ELR (cell line): ENCODE measurements around the gene NABP2.

Experiments
- DNase-seq: peaks from one replicate; pipeline ENCODE4 v3.0.0-alpha.2; 2015; ENCODE audit warnings: low read depth

The NABP2 gene

GRCh38 chr12:56224102-56224701, at the start of gene NABP2:
NABP2 (plus strand) TSS chr12:56224342; CDS start chr12:56224857, 515 bp downstream.
- peak; percentile 99 for DNase-seq

DNA sequence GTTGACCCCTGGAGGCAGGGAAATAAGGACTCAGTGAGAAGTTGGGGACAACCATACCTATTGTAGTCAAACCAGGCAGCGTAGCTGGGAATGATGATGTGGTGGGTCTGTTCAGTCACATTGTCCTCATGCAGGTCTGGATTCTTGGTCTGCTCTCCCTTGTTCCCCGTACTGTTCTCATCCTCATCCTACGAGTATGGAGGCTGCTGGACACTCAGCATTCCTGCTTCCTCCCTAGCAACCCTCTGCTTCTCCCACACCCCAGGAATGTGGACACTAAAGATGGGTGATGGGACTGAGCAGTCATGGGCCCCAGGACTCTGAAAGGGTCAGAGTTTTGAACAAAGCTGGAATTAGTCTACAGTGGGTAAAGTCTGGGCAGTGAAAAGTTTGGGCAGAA, 45.8 kb upstream of the NABP2 start:
- DNase-seq = no peak

- no peak for DNase-seq
Observed at GRCh38 chr12:56186957-56187356, 37.2 kb upstream of the NABP2 start.

GRCh38 chr12:56188131-56188777, 35.9 kb upstream of the NABP2 start:
- DNase-seq = peak; percentile 37

DNA sequence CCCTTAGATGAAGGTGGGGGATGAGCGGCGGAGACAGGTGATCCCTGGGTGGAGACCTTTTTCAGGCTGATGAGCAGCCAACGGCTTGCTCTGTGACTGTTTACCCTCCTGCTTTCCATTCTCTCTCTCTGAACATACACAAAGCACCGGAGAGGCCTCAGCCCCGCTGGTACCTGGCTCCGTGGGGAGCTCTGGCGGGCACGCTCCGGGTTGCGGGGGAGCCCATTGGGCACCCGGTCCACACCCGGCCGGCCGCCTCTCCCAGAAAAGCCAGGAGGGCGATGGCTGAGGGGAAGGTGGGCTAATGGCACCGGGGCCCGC, 35.4 kb upstream of the NABP2 start:
- peak; percentile 29 for DNase-seq

- peak; percentile 92 for DNase-seq
Observed at GRCh38 chr12:56189099-56189917, 34.8 kb upstream of the NABP2 start, which contains the start of gene SMARCC2. SMARCC2 (minus strand) TSS chr12:56189483; CDS start chr12:56189461, 22 bp downstream.

DNA sequence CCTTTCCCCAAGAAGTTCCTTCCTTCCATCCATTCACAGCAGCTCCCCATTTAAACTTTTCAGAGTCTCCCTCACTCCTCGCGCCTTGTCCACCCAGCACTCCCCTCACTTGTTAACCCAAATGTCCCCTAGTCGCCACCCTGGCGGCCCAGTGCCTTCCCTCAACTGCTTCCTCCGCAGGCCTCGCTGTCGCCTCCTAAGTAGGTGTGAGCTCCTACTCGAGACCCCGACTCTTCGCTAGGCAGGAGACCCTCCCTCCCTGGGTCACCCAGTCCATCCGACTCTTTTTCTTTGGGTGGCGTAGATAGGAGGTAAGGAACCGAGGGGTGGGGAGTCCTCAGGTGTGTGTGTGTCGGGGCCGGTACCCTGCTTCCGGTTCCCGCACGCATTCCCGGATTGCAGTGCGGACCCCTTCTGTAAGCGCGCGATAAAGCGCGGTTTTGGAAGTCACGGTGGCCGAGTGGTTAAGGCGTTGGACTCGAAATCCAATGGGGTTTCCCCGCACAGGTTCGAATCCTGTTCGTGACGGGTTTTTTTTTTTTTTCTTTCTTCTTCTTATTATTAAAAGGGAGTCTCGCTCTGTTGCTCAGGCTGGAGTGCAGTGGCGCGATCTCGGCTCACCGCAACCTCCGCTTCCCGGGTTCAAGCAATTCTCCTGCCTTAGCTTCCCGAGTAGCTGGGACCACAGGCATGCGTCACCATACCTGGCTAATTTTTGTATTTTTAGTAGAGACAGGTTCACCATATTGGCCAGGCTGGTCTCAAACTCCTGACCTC, 34.0 kb upstream of the NABP2 start:
- peak; percentile 87 for DNase-seq

DNA sequence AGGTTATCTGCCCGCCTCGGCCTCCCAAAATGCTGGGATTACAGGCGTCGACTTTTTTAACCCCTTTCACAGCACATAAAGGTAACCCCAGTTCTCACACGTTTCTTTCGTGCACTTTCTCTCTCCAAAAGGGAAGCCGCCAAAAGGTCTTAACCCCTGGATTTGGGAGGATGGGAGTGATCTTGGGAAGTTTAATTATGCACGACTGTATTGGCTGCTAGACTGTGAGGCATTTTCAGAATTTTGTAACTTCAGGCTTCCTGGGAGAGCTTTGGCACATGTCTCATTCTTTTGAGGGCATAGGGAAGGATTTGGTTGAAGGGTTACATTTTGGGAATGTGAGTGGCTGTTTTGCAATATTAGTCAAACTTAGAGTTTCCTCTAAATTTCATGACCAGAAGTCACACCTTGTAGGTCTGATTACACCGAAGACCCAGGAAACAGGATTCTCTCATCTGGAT, 33.4 kb upstream of the NABP2 start:
- no peak for DNase-seq

GRCh38 chr12:56192582-56192981, 31.6 kb upstream of the NABP2 start:
- DNase-seq = no peak

GRCh38 chr12:56193025-56193578, 31.0 kb upstream of the NABP2 start:
- DNase-seq = peak; percentile 93

DNA sequence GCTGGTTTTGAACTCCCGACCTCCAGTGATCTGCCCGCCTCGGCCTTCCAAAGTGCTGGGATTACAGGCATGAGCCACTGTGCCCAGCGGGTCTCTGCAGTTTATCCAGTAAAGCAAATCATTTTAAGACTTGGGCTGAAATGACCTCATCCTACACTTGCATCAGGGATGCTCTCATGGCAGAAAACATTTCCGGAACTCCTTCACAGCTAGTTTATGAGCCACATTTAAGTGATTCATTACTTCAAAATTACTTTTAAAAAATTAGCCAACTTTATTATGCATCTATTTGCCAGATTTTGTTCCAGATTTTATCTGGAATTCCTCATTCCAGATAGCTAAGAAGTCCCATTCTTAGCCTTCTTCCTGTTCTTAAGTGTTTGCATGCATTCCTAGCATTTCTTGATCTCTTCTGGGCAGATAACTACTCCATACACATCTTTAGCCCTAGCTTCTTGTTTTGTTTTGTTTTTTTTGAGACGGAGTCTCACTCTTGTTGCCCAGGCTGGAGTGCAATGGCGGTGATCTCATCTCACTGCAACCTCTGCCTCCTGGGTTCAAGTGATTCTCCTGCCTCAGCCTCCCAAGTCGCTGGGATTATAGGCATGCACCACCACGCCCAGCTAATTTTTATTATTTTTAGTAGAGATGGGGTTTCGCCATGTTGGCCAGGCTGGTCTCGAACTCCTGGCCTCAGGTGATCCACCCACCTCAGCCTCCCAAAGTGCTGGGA, 27.2 kb upstream of the NABP2 start:
- DNase-seq = peak; percentile 95

GRCh38 chr12:56197921-56198635, 26.1 kb upstream of the NABP2 start:
- DNase-seq = no peak

- DNase-seq = no peak
Observed at GRCh38 chr12:56198836-56199235, 25.3 kb upstream of the NABP2 start.

GRCh38 chr12:56202366-56202765, 21.8 kb upstream of the NABP2 start:
- no peak for DNase-seq

- no peak for DNase-seq
Observed at GRCh38 chr12:56202838-56203237, 21.3 kb upstream of the NABP2 start.

- no peak for DNase-seq
Observed at GRCh38 chr12:56204275-56204674, 19.9 kb upstream of the NABP2 start.

- DNase-seq = no peak
Observed at GRCh38 chr12:56205445-56205844, 18.7 kb upstream of the NABP2 start.

DNA sequence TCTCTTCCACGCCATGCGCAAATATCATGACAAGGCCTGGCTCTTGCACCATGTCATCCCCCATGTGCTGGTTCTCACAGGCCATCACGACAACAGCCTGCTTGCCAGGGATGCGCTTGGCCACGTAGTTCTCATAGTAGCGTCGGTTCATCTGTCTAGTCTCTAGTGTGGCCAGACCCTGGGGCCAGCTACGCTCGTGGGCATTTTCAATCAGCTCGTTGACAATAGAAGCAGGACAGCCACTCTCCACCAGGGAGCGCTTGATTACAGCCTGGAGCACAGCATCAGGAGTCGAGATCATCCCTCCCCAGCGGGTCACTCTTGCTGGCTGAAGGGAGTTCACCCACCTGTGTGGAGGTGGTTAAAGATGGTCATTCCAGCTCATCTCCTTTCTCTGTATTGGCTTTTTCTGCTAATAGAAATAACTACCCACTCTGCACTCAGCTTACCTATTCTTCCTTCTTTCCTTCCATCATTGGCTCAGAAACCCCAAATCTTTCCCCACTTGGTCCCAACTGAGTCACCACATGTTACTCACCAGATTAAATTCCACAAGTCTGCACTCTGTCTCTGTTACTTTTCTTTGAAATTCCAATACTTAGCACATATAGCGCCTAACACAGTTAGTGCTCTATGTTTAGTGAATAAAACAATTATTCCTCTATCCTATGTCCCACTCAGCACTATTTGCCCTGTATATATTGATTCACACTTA, 17.5 kb upstream of the NABP2 start:
- peak; percentile 76 for DNase-seq

GRCh38 chr12:56208006-56208405, 16.1 kb upstream of the NABP2 start:
- no peak for DNase-seq

- no peak for DNase-seq
Observed at GRCh38 chr12:56212361-56212760, 11.8 kb upstream of the NABP2 start.
